Measurements from ENCODE around the gene SYT12. TPM values are rescaled to one million over a fixed set of nuclear protein-coding genes. Genes with fewer than 3 reads are reported as not detected.

The SYT12 gene
- polyA plus RNA-seq, 1 donor from 2014 or later: 2.3 TPM

- no peak overlapping the region for H3K4me3 ChIP-seq (ENCODE audit: low read length)
- H3K79me2 ChIP-seq (replicated peaks; ENCODE audit: insufficient read depth, low read length): no peaks in the 10 kb centered on the region
- H3K9me2 ChIP-seq (ENCODE audit: insufficient read depth, low read length): no peaks in the 10 kb centered on the region
- H3K9ac ChIP-seq (ENCODE audit: low read length): no peak overlapping the region
- no peak overlapping the region for H3K27ac ChIP-seq (ENCODE audit: low read length)
- TF ChIP-seq EP300 (conservative IDR thresholded peaks at IDR 0.05; ENCODE audit: poor library complexity, severe bottlenecking) (no peak), POLR2AphosphoS5 (IDR thresholded peaks at IDR 0.05) (no peak), EZH2 (IDR thresholded peaks at IDR 0.05; ENCODE audit: borderline replicate concordance, insufficient read depth, low read length, poor library complexity, severe bottlenecking) (no peak), CTCF (IDR thresholded peaks at IDR 0.05; ENCODE audit: poor library complexity, severe bottlenecking) (no peak), RAD21 (conservative IDR thresholded peaks at IDR 0.05) (no peak), TAF1 (IDR thresholded peaks at IDR 0.05; ENCODE audit: low read depth) (no peak), MXI1 (conservative IDR thresholded peaks at IDR 0.05; ENCODE audit: poor library complexity, severe bottlenecking) (no peak), REST (IDR thresholded peaks at IDR 0.05; ENCODE audit: borderline replicate concordance) (no peak), SMC3 (conservative IDR thresholded peaks at IDR 0.05; ENCODE audit: poor library complexity) (no peak)
- H3K27me3 ChIP-seq (ENCODE audit: insufficient read depth, low read depth, low read length): no peaks in the 10 kb centered on the region
- H3K36me3 ChIP-seq (ENCODE audit: insufficient read depth, low read length): no peaks in the 10 kb centered on the region
- H3K9me3 ChIP-seq (ENCODE audit: low read length): no peaks in the 10 kb centered on the region
- no peak overlapping the region for H2AFZ ChIP-seq (ENCODE audit: low read depth, low read length)
- H3K4me2 ChIP-seq (ENCODE audit: low read length): no peak overlapping the region
- no peaks in the 10 kb centered on the region for H4K20me1 ChIP-seq (ENCODE audit: insufficient read depth)
- H3F3A ChIP-seq (ENCODE audit: insufficient read depth, low read length, poor library complexity, severe bottlenecking): no peaks in the 10 kb centered on the region
Observed at GRCh38 chr11:67048515-67049130, 25.7 kb downstream of the SYT12 start.

- H3K9me3 ChIP-seq (ENCODE audit: low read length): no peaks in the 10 kb centered on the region
- no peak overlapping the region for H3K4me3 ChIP-seq (ENCODE audit: low read length)
- H3K27ac ChIP-seq (ENCODE audit: low read length): no peak overlapping the region
- no peak overlapping the region for H3K4me2 ChIP-seq (ENCODE audit: low read length)
- no peak overlapping the region for H2AFZ ChIP-seq (ENCODE audit: low read depth, low read length)
- no peak for TF ChIP-seq POLR2AphosphoS5 (IDR thresholded peaks at IDR 0.05)
- TF ChIP-seq EZH2 (IDR thresholded peaks at IDR 0.05; ENCODE audit: borderline replicate concordance, insufficient read depth, low read length, poor library complexity, severe bottlenecking): no peak
- no peak for TF ChIP-seq REST (IDR thresholded peaks at IDR 0.05; ENCODE audit: borderline replicate concordance)
- no peak for TF ChIP-seq TAF1 (IDR thresholded peaks at IDR 0.05; ENCODE audit: low read depth)
- TF ChIP-seq RAD21 (conservative IDR thresholded peaks at IDR 0.05): no peak
- no peaks in the 10 kb centered on the region for H3K79me2 ChIP-seq (replicated peaks; ENCODE audit: insufficient read depth, low read length)
- no peaks in the 10 kb centered on the region for H4K20me1 ChIP-seq (ENCODE audit: insufficient read depth)
- no peak overlapping the region for H3K9ac ChIP-seq (ENCODE audit: low read length)
- H3K9me2 ChIP-seq (ENCODE audit: insufficient read depth, low read length): no peaks in the 10 kb centered on the region
- H3F3A ChIP-seq (ENCODE audit: insufficient read depth, low read length, poor library complexity, severe bottlenecking): no peaks in the 10 kb centered on the region
- no peaks in the 10 kb centered on the region for H3K27me3 ChIP-seq (ENCODE audit: insufficient read depth, low read depth, low read length)
- H3K36me3 ChIP-seq (ENCODE audit: insufficient read depth, low read length): no peaks in the 10 kb centered on the region
Observed at GRCh38 chr11:67050139-67050538, 27.2 kb downstream of the SYT12 start.

Data from neural cell (in vitro differentiated cells).